BJ (cell line): ENCODE measurements around the gene PADI1. TPM values are rescaled to one million over a fixed set of nuclear protein-coding genes. Genes with fewer than 3 reads are reported as not detected.

Source experiments
- CTCF ChIA-PET: fragments of 350-600 bp; formaldehyde crosslinking; extraction: SDS; loops from one replicate; lab custom pipeline; 2021; ENCODE audit warnings: antibody characterized with exemption, inconsistent platforms; lab: Yijun Ruan, JAX
- POLR2A ChIA-PET: fragments of 300-600 bp; sonication (Branson Sonifier 250); formaldehyde crosslinking; extraction: SDS; loops from one replicate; lab custom pipeline; 2021; ENCODE audit warnings: antibody characterized with exemption; lab: Charles Lee
- DNase-seq: peaks from one replicate; pipeline ENCODE4 v3.0.0-alpha.2; 2011; ENCODE audit warnings: low read depth
- H3K27me3 ChIP-seq: 2 replicates; pipeline ENCODE4 v1.6.0; 2011; ENCODE audit warnings: low read length; ENCODE audit not compliant: control insufficient read depth, insufficient read depth
- H3K36me3 ChIP-seq: 2 replicates; pipeline ENCODE4 v1.5.1; 2011; ENCODE audit warnings: low read length; ENCODE audit not compliant: control insufficient read depth, insufficient read depth
- H3K4me3 ChIP-seq: 2 replicates; pipeline ENCODE4 v1.5.1; 2011; ENCODE audit warnings: low read depth, mild to moderate bottlenecking, control low read depth, low read length
- polyA plus RNA-seq: library from polyadenylated mRNA; depleted of rRNA; stranded (reverse); fragments of >200 nt; gene quantifications from 2 replicates; pipeline ENCODE4 v1.2.3, GENCODE V29; 2011
- TF ChIP-seq, protein P1 (sequence below): IDR thresholded peaks from 2 replicates; pipeline ENCODE4 v1.5.1; 2011; ENCODE audit warnings: low read depth, mild to moderate bottlenecking, control low read depth, inconsistent platforms, low read length, moderate library complexity; ENCODE audit not compliant: insufficient read depth

Gene PADI1
- polyA plus RNA-seq, 1 experiment, result 0.82 TPM

DNA sequence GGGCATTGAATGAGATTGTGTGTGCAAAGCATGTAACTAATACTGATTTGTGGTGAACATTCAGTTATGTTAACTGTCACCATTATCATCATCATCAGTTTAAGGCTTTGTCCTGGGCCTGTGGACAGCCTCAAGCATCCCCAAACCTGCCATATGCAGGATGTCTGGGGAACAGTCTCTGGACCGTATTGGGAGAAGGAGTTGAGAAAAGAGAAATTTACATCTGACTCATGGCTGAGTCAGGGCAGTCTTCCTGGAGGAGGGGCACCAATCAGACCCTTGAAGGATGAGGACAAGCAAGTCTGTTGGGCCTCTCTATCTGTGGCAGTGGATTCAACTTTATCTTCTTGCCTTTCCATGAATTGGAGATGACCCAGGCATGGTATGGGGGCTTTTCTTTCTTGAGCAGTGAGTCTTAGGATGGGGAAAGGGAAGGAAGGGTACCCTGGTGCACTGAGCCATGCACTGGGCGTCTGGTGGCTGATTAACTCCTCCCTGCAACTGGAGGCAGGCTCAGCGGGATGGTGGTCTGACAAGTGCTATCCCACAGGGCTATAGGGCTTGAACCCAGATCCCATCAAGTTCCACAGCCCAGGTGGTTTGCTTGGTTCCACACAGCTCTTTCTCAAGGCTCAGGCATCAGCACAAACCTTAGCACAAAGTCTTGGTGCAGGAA is 46.9 kb downstream of the PADI1 start:
- Histone ChIP-seq H3K4me3 (no peak overlapping the region), H3K27me3 (no peaks in the 10 kb centered on the region), H3K36me3 (no peaks in the 10 kb centered on the region)
- TF ChIP-seq, protein P1, sequence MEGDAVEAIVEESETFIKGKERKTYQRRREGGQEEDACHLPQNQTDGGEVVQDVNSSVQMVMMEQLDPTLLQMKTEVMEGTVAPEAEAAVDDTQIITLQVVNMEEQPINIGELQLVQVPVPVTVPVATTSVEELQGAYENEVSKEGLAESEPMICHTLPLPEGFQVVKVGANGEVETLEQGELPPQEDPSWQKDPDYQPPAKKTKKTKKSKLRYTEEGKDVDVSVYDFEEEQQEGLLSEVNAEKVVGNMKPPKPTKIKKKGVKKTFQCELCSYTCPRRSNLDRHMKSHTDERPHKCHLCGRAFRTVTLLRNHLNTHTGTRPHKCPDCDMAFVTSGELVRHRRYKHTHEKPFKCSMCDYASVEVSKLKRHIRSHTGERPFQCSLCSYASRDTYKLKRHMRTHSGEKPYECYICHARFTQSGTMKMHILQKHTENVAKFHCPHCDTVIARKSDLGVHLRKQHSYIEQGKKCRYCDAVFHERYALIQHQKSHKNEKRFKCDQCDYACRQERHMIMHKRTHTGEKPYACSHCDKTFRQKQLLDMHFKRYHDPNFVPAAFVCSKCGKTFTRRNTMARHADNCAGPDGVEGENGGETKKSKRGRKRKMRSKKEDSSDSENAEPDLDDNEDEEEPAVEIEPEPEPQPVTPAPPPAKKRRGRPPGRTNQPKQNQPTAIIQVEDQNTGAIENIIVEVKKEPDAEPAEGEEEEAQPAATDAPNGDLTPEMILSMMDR, result no peak
- ChIA-PET CTCF (interaction anchor here (0.7 to 2.0 kb wide), 2 partner anchors 126 to 302 kb away, joined by 3 to 9 read pairs; no protein-coding TSS in a partner anchor), POLR2A (no interaction called here)
- DNase-seq, result no peak

- TF ChIP-seq, protein P1, result no peak
- CTCF ChIA-PET, result interaction anchor here (1.0 to 1.3 kb wide), 2 partner anchors 8 to 10 kb away, joined by 3 read pairs; no protein-coding TSS in a partner anchor
- DNase-seq, result no peak
- POLR2A ChIA-PET, result no interaction called here
- Histone ChIP-seq H3K27me3 (peaks cover 2% of the 10 kb centered on the region; the same call in 1 of the 2 replicates), H3K4me3 (no peak overlapping the region), H3K36me3 (no peaks in the 10 kb centered on the region)
Measured at GRCh38 chr1:17255336-17255735, 50.4 kb downstream of the PADI1 start.

DNA sequence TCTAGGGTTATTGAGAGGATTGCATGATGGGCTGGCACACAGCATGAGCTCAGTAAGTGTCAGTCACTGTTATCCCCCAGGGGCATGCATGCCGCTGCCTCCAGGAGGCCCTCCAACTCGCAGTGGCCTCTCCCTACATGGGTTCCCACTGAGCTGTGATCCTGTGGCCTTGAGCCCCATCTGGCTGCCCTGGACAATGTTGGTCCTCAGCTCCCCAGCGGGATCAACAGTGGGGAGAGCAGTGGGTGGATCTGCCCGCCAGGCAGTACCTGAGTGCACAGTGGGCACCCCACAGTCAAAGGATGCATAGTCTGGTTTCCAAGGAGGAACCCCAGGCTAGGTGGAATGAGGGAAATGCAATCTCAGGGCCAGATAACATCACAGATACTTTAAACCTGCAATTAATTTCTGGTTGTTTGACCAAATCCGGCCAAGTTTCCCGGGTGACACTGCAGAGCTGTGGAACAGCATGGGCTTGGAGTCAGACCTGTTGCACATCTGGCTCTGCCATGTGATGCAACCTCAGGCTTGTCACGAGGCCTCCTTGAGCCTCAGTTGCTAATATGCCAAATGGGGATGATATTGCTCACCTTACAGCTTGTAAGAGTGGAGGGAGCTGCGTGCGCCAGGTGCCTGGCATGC is 53.3 kb downstream of the PADI1 start:
- DNase-seq, result peak; percentile 20
- Histone ChIP-seq H3K27me3 (peaks cover 2% of the 10 kb centered on the region; the same call in 1 of the 2 replicates), H3K36me3 (no peaks in the 10 kb centered on the region), H3K4me3 (no peak overlapping the region)
- POLR2A ChIA-PET, result no interaction called here
- TF ChIP-seq, protein P1, result no peak
- CTCF ChIA-PET, result interaction anchor here (1.2 to 2.4 kb wide), 5 partner anchors 13 to 78 kb away, joined by 3 to 9 read pairs (median 5); no protein-coding TSS in a partner anchor

DNA sequence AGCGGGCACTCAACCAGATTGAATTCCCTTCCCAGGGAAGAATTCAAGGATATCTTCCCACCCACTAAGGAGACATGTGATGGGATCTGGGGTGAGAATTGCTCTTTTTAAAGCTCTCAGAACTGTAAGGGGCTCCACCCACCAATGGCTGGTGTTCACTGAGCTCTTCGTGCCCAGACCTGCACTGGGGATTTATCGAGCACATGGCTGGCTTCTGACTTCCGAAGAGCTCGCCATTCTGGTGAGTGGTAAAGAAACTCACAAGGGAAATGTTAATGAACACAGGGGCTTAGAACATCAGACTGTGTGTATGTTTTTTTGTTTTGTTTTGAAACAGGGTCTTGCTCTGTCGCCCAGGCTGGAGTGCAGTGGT is 53.8 kb downstream of the PADI1 start:
- Histone ChIP-seq H3K27me3 (peaks cover 2% of the 10 kb centered on the region; the same call in 1 of the 2 replicates), H3K4me3 (no peak overlapping the region), H3K36me3 (no peaks in the 10 kb centered on the region)
- ChIA-PET CTCF (interaction anchor here (1.0 to 2.4 kb wide), 5 partner anchors 13 to 133 kb away, joined by 3 to 9 read pairs (median 5); no protein-coding TSS in a partner anchor), POLR2A (no interaction called here)
- no peak for DNase-seq
- TF ChIP-seq, protein P1, result no peak

- no peak overlapping the region for H3K4me3 ChIP-seq
- peaks cover 2% of the 10 kb centered on the region; the same call in 1 of the 2 replicates for H3K27me3 ChIP-seq
- DNase-seq, result no peak
- TF ChIP-seq, protein P1, result no peak
- ChIA-PET POLR2A (no interaction called here), CTCF (interaction anchor here (0.9 to 2.4 kb wide), 7 partner anchors 9 to 133 kb away, joined by 3 to 9 read pairs (median 4); no protein-coding TSS in a partner anchor)
- H3K36me3 ChIP-seq, result no peaks in the 10 kb centered on the region
Measured at GRCh38 chr1:17259233-17259873, 54.4 kb downstream of the PADI1 start.
